Measurements from ENCODE around the gene PABPN1. TPM values are rescaled to one million over a fixed set of nuclear protein-coding genes. Genes with fewer than 3 reads are reported as not detected.

The PABPN1 gene
- total and polyA plus RNA-seq, 2 of the 13 experiments (the other 11 are each of a cell fraction or from before 2014, with no cell fraction given) = 233 to 524 TPM

GRCh38 chr14:23320584-23321571 lies at the start of gene PABPN1 (continued):
- TF ChIP-seq ZNF318 (CRISPR knock-in tag; IDR thresholded peaks at IDR 0.05) (peak; percentile 23; the same call in 1 of the 2 replicates), HNF4A (CRISPR knock-in tag; IDR thresholded peaks at IDR 0.05) (peak; percentile 100), CCDC6 (CRISPR knock-in tag; IDR thresholded peaks at IDR 0.05) (no peak), KLF6 (CRISPR knock-in tag; IDR thresholded peaks at IDR 0.05) (peak; percentile 94), ETS1 (CRISPR knock-in tag; IDR thresholded peaks at IDR 0.05) (0 out of 2 replicates have a peak, but pooled peaks have one; percentile 79), REXO4 (CRISPR knock-in tag; IDR thresholded peaks at IDR 0.05; ENCODE audit: borderline replicate concordance) (no peak; the same call in 1 of the 2 replicates), ZNF124 (CRISPR knock-in tag; IDR thresholded peaks at IDR 0.05) (peak; percentile 91; the same call in 1 of the 2 replicates), E2F2 (CRISPR knock-in tag; IDR thresholded peaks at IDR 0.05; ENCODE audit: borderline replicate concordance) (0 out of 2 replicates have a peak, but pooled peaks have one; percentile 44), KAT2B (IDR thresholded peaks at IDR 0.05; ENCODE audit: borderline replicate concordance, low read depth, low read length) (no peak)
